ENCODE data around the gene RYR3.

The RYR3 gene

GRCh38 chr15:33834892-33835743 lies 524.4 kb downstream of the RYR3 start:
- no peaks in the 10 kb centered on the region for H3K27me3 ChIP-seq (ENCODE audit: insufficient read depth, low read length, poor library complexity, severe bottlenecking)
- TF ChIP-seq, protein P1, sequence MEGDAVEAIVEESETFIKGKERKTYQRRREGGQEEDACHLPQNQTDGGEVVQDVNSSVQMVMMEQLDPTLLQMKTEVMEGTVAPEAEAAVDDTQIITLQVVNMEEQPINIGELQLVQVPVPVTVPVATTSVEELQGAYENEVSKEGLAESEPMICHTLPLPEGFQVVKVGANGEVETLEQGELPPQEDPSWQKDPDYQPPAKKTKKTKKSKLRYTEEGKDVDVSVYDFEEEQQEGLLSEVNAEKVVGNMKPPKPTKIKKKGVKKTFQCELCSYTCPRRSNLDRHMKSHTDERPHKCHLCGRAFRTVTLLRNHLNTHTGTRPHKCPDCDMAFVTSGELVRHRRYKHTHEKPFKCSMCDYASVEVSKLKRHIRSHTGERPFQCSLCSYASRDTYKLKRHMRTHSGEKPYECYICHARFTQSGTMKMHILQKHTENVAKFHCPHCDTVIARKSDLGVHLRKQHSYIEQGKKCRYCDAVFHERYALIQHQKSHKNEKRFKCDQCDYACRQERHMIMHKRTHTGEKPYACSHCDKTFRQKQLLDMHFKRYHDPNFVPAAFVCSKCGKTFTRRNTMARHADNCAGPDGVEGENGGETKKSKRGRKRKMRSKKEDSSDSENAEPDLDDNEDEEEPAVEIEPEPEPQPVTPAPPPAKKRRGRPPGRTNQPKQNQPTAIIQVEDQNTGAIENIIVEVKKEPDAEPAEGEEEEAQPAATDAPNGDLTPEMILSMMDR (conservative IDR thresholded peaks at IDR 0.05; ENCODE audit: low read length): no peak
- no peak for TF ChIP-seq EZH2phosphoT487 (IDR thresholded peaks at IDR 0.05; ENCODE audit: borderline replicate concordance)
- H3K4me3 ChIP-seq (ENCODE audit: low read length, poor library complexity, severe bottlenecking): no peak overlapping the region
- H3K9me2 ChIP-seq (replicated peaks; ENCODE audit: low read depth, low read length): no peaks in the 10 kb centered on the region
- no peaks in the 10 kb centered on the region for H3K9me3 ChIP-seq (ENCODE audit: insufficient read depth, low read depth, low read length)
- H3F3A ChIP-seq (ENCODE audit: low read depth): no peaks in the 10 kb centered on the region
- no peaks in the 10 kb centered on the region for H3K36me3 ChIP-seq (ENCODE audit: insufficient read depth, low read length)
- H3K9ac ChIP-seq (ENCODE audit: low read depth, low read length, poor library complexity, severe bottlenecking): no peak overlapping the region
- no peak overlapping the region for H3K4me2 ChIP-seq (ENCODE audit: low read depth, low read length, poor library complexity, severe bottlenecking)
- no peaks in the 10 kb centered on the region for H3K79me2 ChIP-seq (ENCODE audit: insufficient read depth, low read length)
- H4K20me1 ChIP-seq (ENCODE audit: insufficient read depth, low read length, poor library complexity, severe bottlenecking): no peaks in the 10 kb centered on the region
- no peak overlapping the region for H2AFZ ChIP-seq (ENCODE audit: low read length)
- no peaks in the 10 kb centered on the region for H3K4me1 ChIP-seq (ENCODE audit: insufficient read depth, low read length, poor library complexity, severe bottlenecking)

DNA sequence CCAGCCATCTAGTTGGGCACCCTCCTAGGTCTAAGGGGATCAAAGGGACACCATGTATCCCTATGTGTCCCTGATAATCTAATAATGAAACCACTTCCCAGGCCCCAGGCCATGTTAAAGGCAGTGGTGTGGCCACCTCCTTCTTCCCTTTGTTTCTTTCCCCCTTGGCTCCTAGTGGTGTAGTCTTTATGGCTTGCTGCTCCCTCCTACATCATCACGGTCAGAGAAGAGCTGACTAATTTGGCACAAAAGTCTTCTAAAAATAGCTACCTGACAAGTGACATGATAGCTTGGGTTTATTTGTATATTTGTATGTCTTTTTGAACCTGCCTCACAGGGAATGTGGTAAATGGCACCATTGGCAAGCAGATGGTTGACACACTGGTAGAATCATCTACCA lies 526.5 kb downstream of the RYR3 start:
- TF ChIP-seq, protein P1 (conservative IDR thresholded peaks at IDR 0.05; ENCODE audit: low read length): no peak
- no peak for TF ChIP-seq EZH2phosphoT487 (IDR thresholded peaks at IDR 0.05; ENCODE audit: borderline replicate concordance)
- no peaks in the 10 kb centered on the region for H3F3A ChIP-seq (ENCODE audit: low read depth)
- H3K36me3 ChIP-seq (ENCODE audit: insufficient read depth, low read length): no peaks in the 10 kb centered on the region
- H4K20me1 ChIP-seq (ENCODE audit: insufficient read depth, low read length, poor library complexity, severe bottlenecking): no peaks in the 10 kb centered on the region
- no peak overlapping the region for H3K4me2 ChIP-seq (ENCODE audit: low read depth, low read length, poor library complexity, severe bottlenecking)
- H3K9me2 ChIP-seq (replicated peaks; ENCODE audit: low read depth, low read length): no peaks in the 10 kb centered on the region
- no peaks in the 10 kb centered on the region for H3K9me3 ChIP-seq (ENCODE audit: insufficient read depth, low read depth, low read length)
- no peaks in the 10 kb centered on the region for H3K27me3 ChIP-seq (ENCODE audit: insufficient read depth, low read length, poor library complexity, severe bottlenecking)
- H3K9ac ChIP-seq (ENCODE audit: low read depth, low read length, poor library complexity, severe bottlenecking): no peak overlapping the region
- no peaks in the 10 kb centered on the region for H3K4me1 ChIP-seq (ENCODE audit: insufficient read depth, low read length, poor library complexity, severe bottlenecking)
- H3K79me2 ChIP-seq (ENCODE audit: insufficient read depth, low read length): no peaks in the 10 kb centered on the region
- no peak overlapping the region for H2AFZ ChIP-seq (ENCODE audit: low read length)
- no peak overlapping the region for H3K4me3 ChIP-seq (ENCODE audit: low read length, poor library complexity, severe bottlenecking)

- TF ChIP-seq EZH2phosphoT487 (IDR thresholded peaks at IDR 0.05; ENCODE audit: borderline replicate concordance): no peak
- TF ChIP-seq, protein P1 (conservative IDR thresholded peaks at IDR 0.05; ENCODE audit: low read length): no peak
- no peaks in the 10 kb centered on the region for H3K27me3 ChIP-seq (ENCODE audit: insufficient read depth, low read length, poor library complexity, severe bottlenecking)
- no peaks in the 10 kb centered on the region for H3K9me2 ChIP-seq (replicated peaks; ENCODE audit: low read depth, low read length)
- no peaks in the 10 kb centered on the region for H4K20me1 ChIP-seq (ENCODE audit: insufficient read depth, low read length, poor library complexity, severe bottlenecking)
- no peak overlapping the region for H3K4me3 ChIP-seq (ENCODE audit: low read length, poor library complexity, severe bottlenecking)
- no peak overlapping the region for H3K4me2 ChIP-seq (ENCODE audit: low read depth, low read length, poor library complexity, severe bottlenecking)
- H3K4me1 ChIP-seq (ENCODE audit: insufficient read depth, low read length, poor library complexity, severe bottlenecking): no peaks in the 10 kb centered on the region
- no peaks in the 10 kb centered on the region for H3F3A ChIP-seq (ENCODE audit: low read depth)
- no peak overlapping the region for H2AFZ ChIP-seq (ENCODE audit: low read length)
- no peak overlapping the region for H3K9ac ChIP-seq (ENCODE audit: low read depth, low read length, poor library complexity, severe bottlenecking)
- H3K9me3 ChIP-seq (ENCODE audit: insufficient read depth, low read depth, low read length): no peaks in the 10 kb centered on the region
- H3K36me3 ChIP-seq (ENCODE audit: insufficient read depth, low read length): no peaks in the 10 kb centered on the region
- no peaks in the 10 kb centered on the region for H3K79me2 ChIP-seq (ENCODE audit: insufficient read depth, low read length)
Measured at GRCh38 chr15:33839540-33839939, 528.8 kb downstream of the RYR3 start.
